ENCODE measurements around the gene TRAPPC2L. TPM values are rescaled to one million over a fixed set of nuclear protein-coding genes. Genes with fewer than 3 reads are reported as not detected.

Gene TRAPPC2L
- total and polyA plus RNA-seq, 4 donors = 27.8 to 54.1 (median 42.5) TPM

DNA sequence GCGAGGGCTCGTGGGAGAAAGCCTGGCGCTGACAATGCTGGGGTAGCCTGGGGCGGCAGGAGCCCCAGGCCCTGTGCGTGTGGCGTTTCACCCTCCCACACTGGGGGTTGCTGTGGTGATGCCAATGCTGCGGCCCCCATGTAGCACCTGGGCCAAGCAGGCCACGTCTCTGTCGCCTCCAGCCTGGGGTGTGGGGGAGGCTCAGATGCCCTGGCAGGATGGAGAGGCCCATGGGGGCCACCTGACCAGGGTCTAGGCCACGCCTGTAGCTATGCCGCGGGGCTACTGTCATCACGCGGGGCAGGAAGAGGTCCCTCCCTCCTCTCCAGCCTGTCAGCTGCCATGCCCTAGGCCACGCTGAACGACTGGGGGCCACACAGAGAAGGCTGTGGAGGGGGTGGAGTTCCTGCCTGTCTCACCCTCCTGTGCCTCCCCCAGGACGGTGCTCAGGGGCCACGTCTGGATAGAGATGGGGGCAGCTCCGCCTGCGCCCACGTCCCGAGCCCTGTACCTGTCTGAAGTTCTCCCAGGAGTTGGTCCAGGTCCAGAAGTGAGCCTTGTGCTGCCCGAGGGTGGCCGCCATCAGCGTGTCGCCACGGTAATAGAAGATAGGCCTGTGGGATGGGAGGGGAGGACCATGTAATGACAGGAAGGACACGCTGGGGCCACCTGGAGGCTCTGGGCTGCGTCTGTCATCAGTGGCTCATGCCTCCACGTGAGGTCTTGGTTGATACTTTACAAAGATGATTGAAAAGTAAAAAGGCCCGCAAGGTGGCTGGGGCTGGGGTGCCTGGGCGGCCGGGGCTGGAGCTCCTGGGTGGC, 32.5 kb upstream of the TRAPPC2L start:
- Histone ChIP-seq H3K4me3 (ENCODE audit: low read length in 2 of 2) (no peak overlapping the region), H3K4me1 (ENCODE audit: control insufficient read depth in 1 of 2, insufficient read depth in 2 of 2, low read length in 2 of 2) (no peaks in the 10 kb centered on the region), H3K27ac (ENCODE audit: low read depth in 1 of 2, low read length in 2 of 2) (no peak overlapping the region), H3K9me3 (ENCODE audit: control insufficient read depth, low read length) (no peaks in the 10 kb centered on the region), H3K27me3 (ENCODE audit: control insufficient read depth in 1 of 2, insufficient read depth in 2 of 2, low read length in 1 of 2) (no peaks in the 10 kb centered on the region), H3K36me3 (ENCODE audit: control insufficient read depth in 1 of 2, insufficient read depth in 2 of 2, low read length in 1 of 2) (peaks cover 0 to 5% of the 10 kb centered on the region in 2 donors)
- 89 to 92% methylated on average over 33 of the region's 33 CpGs for WGBS, 2 donors
- DNase-seq = no peak
- no peak for ATAC-seq (ENCODE audit: low FRiP score)
- intact Hi-C loops (cut with DNase I) = no loop called here

DNA sequence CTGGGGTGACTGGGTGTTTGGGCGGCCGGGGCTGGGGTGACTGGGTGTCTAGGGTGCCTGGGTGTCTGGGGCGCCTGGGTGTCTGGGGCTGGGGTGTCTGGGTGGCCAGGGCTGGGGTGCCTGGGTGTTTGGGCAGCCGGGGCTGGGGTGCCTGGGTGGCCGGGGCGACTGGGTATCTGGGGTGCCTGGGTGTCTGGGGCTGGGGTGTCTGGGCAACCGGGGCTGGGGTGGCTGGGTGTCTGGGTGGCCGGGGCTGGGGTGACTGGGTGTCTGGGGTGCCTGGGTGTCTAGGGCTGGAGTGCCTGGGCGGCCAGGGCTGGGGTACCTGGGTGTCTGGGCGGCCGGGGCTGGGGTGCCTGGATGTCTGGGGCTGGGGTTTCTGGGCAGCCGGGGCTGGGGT, 31.8 kb upstream of the TRAPPC2L start:
- 97 to 99% methylated on average over 11 to 12 of the region's 12 CpGs for WGBS, 2 donors
- intact Hi-C loops (cut with DNase I) = no loop called here

DNA sequence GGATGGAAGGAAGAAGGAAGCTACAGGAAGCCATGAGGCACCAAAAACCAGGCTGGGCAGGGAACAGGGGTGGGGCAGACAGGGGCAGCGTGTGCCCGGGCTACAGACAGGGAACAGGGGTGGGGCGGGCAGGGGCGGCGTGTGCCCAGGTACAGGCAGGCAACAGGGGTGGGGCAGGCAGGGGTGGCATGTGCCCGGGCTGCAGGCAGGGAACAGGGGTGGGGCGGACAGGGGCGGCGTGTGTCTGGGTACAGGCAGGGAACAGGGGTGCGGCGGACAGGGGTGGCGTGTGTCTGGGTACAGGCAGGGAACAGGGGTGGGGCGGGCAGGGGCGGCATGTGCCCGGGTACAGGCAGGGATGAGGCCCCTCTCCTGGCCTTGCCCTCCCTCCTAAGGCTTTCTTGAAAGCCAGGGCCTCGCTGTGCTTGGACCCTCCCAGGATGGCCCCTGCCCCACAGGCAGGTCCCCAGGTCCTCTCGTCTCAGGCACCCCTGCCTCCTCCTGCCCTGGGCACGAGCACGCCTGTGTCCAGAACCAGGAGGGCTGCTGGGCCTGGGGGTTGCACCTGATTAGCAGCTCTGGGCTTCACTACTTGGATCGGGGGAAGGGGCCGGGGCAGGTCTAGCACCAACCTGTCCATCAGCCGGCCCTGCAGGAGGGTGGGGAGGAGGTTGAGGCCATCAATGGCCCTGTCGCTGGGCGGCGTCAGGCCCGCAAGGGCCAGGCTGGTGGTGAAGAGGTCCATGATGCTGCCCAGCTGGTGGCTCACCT, 30.7 kb upstream of the TRAPPC2L start:
- intact Hi-C loops (cut with DNase I) = no loop called here
- Histone ChIP-seq H3K36me3 (ENCODE audit: control insufficient read depth in 1 of 2, insufficient read depth in 2 of 2, low read length in 1 of 2) (peaks cover 0 to 5% of the 10 kb centered on the region in 2 donors), H3K9me3 (ENCODE audit: control insufficient read depth, low read length) (no peaks in the 10 kb centered on the region), H3K4me3 (ENCODE audit: low read length in 2 of 2) (no peak overlapping the region), H3K4me1 (ENCODE audit: control insufficient read depth in 1 of 2, insufficient read depth in 2 of 2, low read length in 2 of 2) (no peaks in the 10 kb centered on the region), H3K27me3 (ENCODE audit: control insufficient read depth in 1 of 2, insufficient read depth in 2 of 2, low read length in 1 of 2) (no peaks in the 10 kb centered on the region), H3K27ac (ENCODE audit: low read depth in 1 of 2, low read length in 2 of 2) (no peak overlapping the region)
- DNase-seq = no peak
- WGBS, 2 donors = 92% methylated on average over 14 to 26 of the region's 26 CpGs
- no peak for ATAC-seq (ENCODE audit: low FRiP score)

More for the DNA sequence above, 31.8 kb upstream of the TRAPPC2L start:
- Histone ChIP-seq H3K27ac (ENCODE audit: low read depth in 1 of 2, low read length in 2 of 2) (no peak overlapping the region), H3K36me3 (ENCODE audit: control insufficient read depth in 1 of 2, insufficient read depth in 2 of 2, low read length in 1 of 2) (peaks cover 0 to 5% of the 10 kb centered on the region in 2 donors), H3K9me3 (ENCODE audit: control insufficient read depth, low read length) (no peaks in the 10 kb centered on the region), H3K27me3 (ENCODE audit: control insufficient read depth in 1 of 2, insufficient read depth in 2 of 2, low read length in 1 of 2) (no peaks in the 10 kb centered on the region), H3K4me3 (ENCODE audit: low read length in 2 of 2) (no peak overlapping the region), H3K4me1 (ENCODE audit: control insufficient read depth in 1 of 2, insufficient read depth in 2 of 2, low read length in 2 of 2) (no peaks in the 10 kb centered on the region)
- DNase-seq (no peak), ATAC-seq (ENCODE audit: low FRiP score) (no peak)

DNA sequence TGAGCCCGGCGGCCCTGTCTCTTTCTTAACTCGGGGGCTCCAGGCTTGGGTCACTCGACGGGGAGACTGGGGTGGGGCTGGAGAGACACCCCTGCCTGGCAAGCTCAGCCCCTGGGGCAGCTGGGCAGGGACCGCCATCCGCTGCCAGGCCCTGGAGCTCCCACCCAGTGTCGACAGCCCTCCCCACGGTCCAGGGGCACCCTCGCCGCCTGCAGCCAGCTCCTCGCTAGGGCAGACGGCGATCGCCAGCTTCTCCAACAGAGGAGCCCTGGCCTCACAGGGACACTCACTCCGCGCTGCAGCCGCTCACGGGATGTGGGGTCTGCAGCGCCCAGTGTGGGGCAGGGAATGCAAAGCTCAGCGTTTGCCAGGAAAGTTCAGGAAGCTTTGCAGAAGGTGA, 29.2 kb upstream of the TRAPPC2L start:
- peaks cover 0 to 5% of the 10 kb centered on the region in 2 donors for H3K36me3 ChIP-seq (ENCODE audit: control insufficient read depth in 1 of 2, insufficient read depth in 2 of 2, low read length in 1 of 2)

DNA sequence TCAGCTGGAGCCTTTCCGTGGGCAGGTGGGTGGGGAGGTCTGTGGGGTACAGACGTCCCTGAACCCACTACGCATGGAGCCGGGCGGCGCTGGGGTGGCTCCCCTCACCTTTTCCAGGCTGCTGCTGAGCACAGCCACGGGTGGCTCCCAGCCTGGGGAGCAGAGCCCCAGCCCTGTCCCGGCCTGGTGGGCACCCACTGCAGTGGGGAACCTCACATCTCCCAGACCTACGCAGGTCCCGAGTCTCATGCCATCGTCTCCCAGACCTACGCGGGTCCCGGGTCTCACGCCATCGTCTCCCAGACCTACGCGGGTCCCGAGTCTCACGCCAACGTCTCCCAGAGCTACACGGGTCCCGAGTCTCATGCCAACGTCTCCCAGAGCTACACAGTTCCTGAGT, 28.2 kb upstream of the TRAPPC2L start:
- Histone ChIP-seq H3K36me3 (ENCODE audit: control insufficient read depth in 1 of 2, insufficient read depth in 2 of 2, low read length in 1 of 2) (peaks cover 0 to 5% of the 10 kb centered on the region in 2 donors), H3K27me3 (ENCODE audit: control insufficient read depth in 1 of 2, insufficient read depth in 2 of 2, low read length in 1 of 2) (no peaks in the 10 kb centered on the region), H3K4me1 (ENCODE audit: control insufficient read depth in 1 of 2, insufficient read depth in 2 of 2, low read length in 2 of 2) (no peaks in the 10 kb centered on the region), H3K27ac (ENCODE audit: low read depth in 1 of 2, low read length in 2 of 2) (no peak overlapping the region), H3K9me3 (ENCODE audit: control insufficient read depth, low read length) (no peaks in the 10 kb centered on the region), H3K4me3 (ENCODE audit: low read length in 2 of 2) (no peak overlapping the region)
- intact Hi-C loops (cut with DNase I) = no loop called here
- DNase-seq (peak in 1 of 2 donors; percentile 42), ATAC-seq (ENCODE audit: low FRiP score) (no peak)
- 43 to 69% methylated on average over 24 of the region's 24 CpGs for WGBS, 2 donors

More for the DNA sequence above, 29.2 kb upstream of the TRAPPC2L start:
- Histone ChIP-seq H3K9me3 (ENCODE audit: control insufficient read depth, low read length) (no peaks in the 10 kb centered on the region), H3K4me3 (ENCODE audit: low read length in 2 of 2) (no peak overlapping the region), H3K4me1 (ENCODE audit: control insufficient read depth in 1 of 2, insufficient read depth in 2 of 2, low read length in 2 of 2) (no peaks in the 10 kb centered on the region), H3K27me3 (ENCODE audit: control insufficient read depth in 1 of 2, insufficient read depth in 2 of 2, low read length in 1 of 2) (no peaks in the 10 kb centered on the region), H3K27ac (ENCODE audit: low read depth in 1 of 2, low read length in 2 of 2) (no peak overlapping the region)
- ATAC-seq (ENCODE audit: low FRiP score) (no peak), DNase-seq (peak in 1 of 2 donors; percentile 34)
- WGBS, 2 donors = 90 to 92% methylated on average over 21 of the region's 21 CpGs
- intact Hi-C loops (cut with DNase I) = no loop called here

DNA sequence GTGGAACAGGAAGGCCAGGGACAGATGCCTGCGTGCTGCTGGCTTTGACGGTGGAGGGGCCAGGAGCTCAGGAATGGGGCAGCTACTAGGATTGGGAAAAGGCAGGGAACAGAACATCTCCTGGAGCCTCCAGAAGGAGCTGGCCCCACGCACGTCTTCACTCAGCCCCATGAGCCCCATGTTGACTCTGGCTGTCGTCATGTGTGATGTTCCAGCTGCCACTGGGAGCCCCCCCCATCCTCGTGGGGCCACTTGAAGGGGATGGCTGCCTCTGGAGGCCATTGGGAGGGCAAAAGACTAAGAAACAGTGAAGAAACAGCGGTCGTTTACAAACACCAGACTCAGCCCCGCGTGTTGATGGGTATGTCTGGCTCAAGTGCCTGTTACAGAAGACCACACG, 26.7 kb upstream of the TRAPPC2L start:
- H3K27ac ChIP-seq (ENCODE audit: low read depth in 1 of 2, low read length in 2 of 2) = no peak overlapping the region
- WGBS, 2 donors = 65 to 67% methylated on average over 11 of the region's 11 CpGs
- no peak for ATAC-seq (ENCODE audit: low FRiP score)

DNA sequence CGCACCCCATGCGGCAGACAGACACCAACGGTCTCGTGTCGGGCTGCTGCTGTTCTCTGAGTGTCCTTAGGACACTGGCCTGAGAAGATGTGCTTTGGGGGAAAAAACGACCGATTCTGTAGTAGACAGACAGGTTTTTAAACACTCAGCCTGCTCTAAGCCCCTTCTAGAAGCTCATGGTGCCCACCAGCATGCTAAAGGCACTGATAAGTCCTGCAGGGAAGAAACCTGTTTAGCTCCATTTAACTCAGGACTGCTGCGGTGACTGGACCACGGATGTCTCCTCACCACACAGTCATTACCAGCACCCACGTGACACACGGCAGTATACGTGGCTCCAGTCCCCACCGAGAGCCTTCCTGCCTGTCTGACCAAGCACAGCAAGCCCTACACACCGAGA, 26.1 kb upstream of the TRAPPC2L start:
- Histone ChIP-seq H3K27me3 (ENCODE audit: control insufficient read depth in 1 of 2, insufficient read depth in 2 of 2, low read length in 1 of 2) (no peaks in the 10 kb centered on the region), H3K9me3 (ENCODE audit: control insufficient read depth, low read length) (no peaks in the 10 kb centered on the region), H3K36me3 (ENCODE audit: control insufficient read depth in 1 of 2, insufficient read depth in 2 of 2, low read length in 1 of 2) (peaks cover 0 to 4% of the 10 kb centered on the region in 2 donors), H3K4me1 (ENCODE audit: control insufficient read depth in 1 of 2, insufficient read depth in 2 of 2, low read length in 2 of 2) (no peaks in the 10 kb centered on the region), H3K27ac (ENCODE audit: low read depth in 1 of 2, low read length in 2 of 2) (no peak overlapping the region), H3K4me3 (ENCODE audit: low read length in 2 of 2) (no peak overlapping the region)
- ATAC-seq (ENCODE audit: low FRiP score) (no peak), DNase-seq (no peak)
- 93 to 94% methylated on average over 14 of the region's 14 CpGs for WGBS, 2 donors
- intact Hi-C loops (cut with DNase I) = no loop called here

More for the DNA sequence above, 26.7 kb upstream of the TRAPPC2L start:
- Histone ChIP-seq H3K36me3 (ENCODE audit: control insufficient read depth in 1 of 2, insufficient read depth in 2 of 2, low read length in 1 of 2) (peaks cover 0 to 5% of the 10 kb centered on the region in 2 donors), H3K27me3 (ENCODE audit: control insufficient read depth in 1 of 2, insufficient read depth in 2 of 2, low read length in 1 of 2) (no peaks in the 10 kb centered on the region), H3K9me3 (ENCODE audit: control insufficient read depth, low read length) (no peaks in the 10 kb centered on the region), H3K4me3 (ENCODE audit: low read length in 2 of 2) (no peak overlapping the region), H3K4me1 (ENCODE audit: control insufficient read depth in 1 of 2, insufficient read depth in 2 of 2, low read length in 2 of 2) (no peaks in the 10 kb centered on the region)
- DNase-seq = no peak
- intact Hi-C loops (cut with DNase I) = no loop called here

DNA sequence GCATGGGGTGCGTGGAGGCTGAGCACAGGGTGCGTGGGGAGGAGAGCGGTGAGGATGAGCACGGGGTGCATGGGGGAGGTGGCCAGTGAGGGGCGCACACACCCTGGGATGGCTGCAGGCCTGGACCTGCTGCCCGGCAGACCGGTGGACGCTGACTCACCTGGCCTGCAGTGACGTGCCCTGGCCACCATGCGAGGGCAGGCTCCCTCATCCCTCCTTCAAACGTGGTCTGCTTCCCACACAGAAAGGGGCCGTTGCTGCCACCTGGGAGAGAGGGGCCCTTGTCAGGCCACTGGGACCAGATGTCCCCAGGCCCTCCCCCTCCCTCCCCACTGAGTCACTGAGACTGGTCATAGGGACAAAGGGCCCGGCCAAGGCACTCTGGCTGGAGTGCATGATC, 25.1 kb upstream of the TRAPPC2L start:
- no peak for ATAC-seq (ENCODE audit: low FRiP score)

More for the DNA sequence above, 25.1 kb upstream of the TRAPPC2L start:
- Histone ChIP-seq H3K27me3 (ENCODE audit: control insufficient read depth in 1 of 2, insufficient read depth in 2 of 2, low read length in 1 of 2) (no peaks in the 10 kb centered on the region), H3K9me3 (ENCODE audit: control insufficient read depth, low read length) (no peaks in the 10 kb centered on the region), H3K4me3 (ENCODE audit: low read length in 2 of 2) (no peak overlapping the region), H3K27ac (ENCODE audit: low read depth in 1 of 2, low read length in 2 of 2) (no peak overlapping the region), H3K4me1 (ENCODE audit: control insufficient read depth in 1 of 2, insufficient read depth in 2 of 2, low read length in 2 of 2) (no peaks in the 10 kb centered on the region), H3K36me3 (ENCODE audit: control insufficient read depth in 1 of 2, insufficient read depth in 2 of 2, low read length in 1 of 2) (peaks cover 0 to 3% of the 10 kb centered on the region in 2 donors)
- peak in 1 of 2 donors; percentile 42 for DNase-seq
- intact Hi-C loops (cut with DNase I) = no loop called here
- WGBS, 2 donors = 82 to 85% methylated on average over 10 to 13 of the region's 13 CpGs
